H1 (cell line): ENCODE data around the gene EIF2S3B. TPM values are rescaled to one million over a fixed set of nuclear protein-coding genes. Genes with fewer than 3 reads are reported as not detected.

Experiments
- CTCF ChIA-PET: fragments of 300-600 bp; sonication (Branson Sonifier 250); formaldehyde crosslinking; loops from one replicate; lab custom pipeline; 2021; ENCODE audit not compliant: partially characterized antibody; lab: Charles Lee
- POLR2A ChIA-PET: fragments of 300-600 bp; sonication (Branson Sonifier 250); formaldehyde crosslinking; loops from one replicate; lab custom pipeline; 2021; ENCODE audit warnings: inconsistent platforms; ENCODE audit not compliant: partially characterized antibody; lab: Charles Lee
- DNase-seq, 2 experiments: peaks; one replicate each; pipeline versions ENCODE4 v3.0.0 to v3.0.0-alpha.2; 2010 to 2022; ENCODE audit warnings: low spot score in 2 of 2, low read depth in 1 of 2, mixed read lengths in 1 of 2
- FAIRE-seq: peaks from 2 replicates; lab custom pipeline; 2011; peaks lifted over from hg19 to GRCh38; lab: Jason Lieb, UNC
- H2AFZ ChIP-seq: 2 replicates; pipeline ENCODE4 v1.8.1; 2012; ENCODE audit warnings: low read length, inconsistent platforms
- H2AK5ac ChIP-seq: 2 replicates; pipeline ENCODE4 v1.6.1; 2013; ENCODE audit warnings: low read depth, low read length
- H2BK120ac ChIP-seq: replicated peaks from 2 replicates; pipeline ENCODE3; 2013; ENCODE audit warnings: low read depth, low read length, inconsistent platforms
- H2BK12ac ChIP-seq: 2 replicates; pipeline ENCODE4 v1.6.1; 2013; ENCODE audit warnings: low read depth, low read length
- H2BK15ac ChIP-seq: 2 replicates; pipeline ENCODE4 v1.6.1; 2013; ENCODE audit warnings: low read length
- H2BK20ac ChIP-seq: 2 replicates; pipeline ENCODE4 v1.6.1; 2013; ENCODE audit warnings: low read length
- H2BK5ac ChIP-seq: 2 replicates; pipeline ENCODE4 v1.6.1; 2013; ENCODE audit warnings: low read depth, low read length
- H3K14ac ChIP-seq: 2 replicates; pipeline ENCODE4 v1.6.1; 2013; ENCODE audit warnings: inconsistent platforms; ENCODE audit not compliant: insufficient read length
- H3K18ac ChIP-seq: 2 replicates; pipeline ENCODE4 v1.6.1; 2013; ENCODE audit warnings: low read length; ENCODE audit errors: extremely low read depth
- H3K23ac ChIP-seq: 2 replicates; pipeline ENCODE4 v1.6.1; 2013; ENCODE audit warnings: inconsistent platforms; ENCODE audit not compliant: insufficient read length
- H3K23me2 ChIP-seq: 2 replicates; pipeline ENCODE4 v1.6.1; 2013; ENCODE audit warnings: low read depth, low read length
- H3K27ac ChIP-seq: 2 replicates; pipeline ENCODE4 v1.6.1; 2011; ENCODE audit warnings: low read depth, low read length, inconsistent platforms
- H3K27me3 ChIP-seq, 4 experiments: replicated peaks in 1 of 4; 1 replicate in 1 of 4; 2 replicates in 3 of 4; pipeline versions ENCODE4 v1.6.1 to v1.8.1; 2011 to 2013; ENCODE audit warnings: low read length in 3 of 4, mild to moderate bottlenecking in 3 of 4, inconsistent platforms in 2 of 4, mixed read lengths in 2 of 4, moderate library complexity in 1 of 4; ENCODE audit not compliant: control insufficient read depth in 3 of 4, insufficient read depth in 3 of 4; ENCODE audit errors: extremely low read depth in 1 of 4
- H3K36me3 ChIP-seq, 4 experiments: 2 replicates each; pipeline versions ENCODE4 v1.6.1 to v1.8.1; 2011 to 2013; ENCODE audit warnings: mild to moderate bottlenecking in 4 of 4, low read length in 3 of 4, moderate library complexity in 2 of 4, control low read depth in 1 of 4, inconsistent platforms in 1 of 4; ENCODE audit not compliant: insufficient read depth in 4 of 4, control insufficient read depth in 2 of 4
- H3K4ac ChIP-seq: replicated peaks from 2 replicates; pipeline ENCODE3; 2013; ENCODE audit warnings: low read length, low read depth, mixed read lengths, inconsistent platforms; ENCODE audit not compliant: insufficient read length
- H3K4me1 ChIP-seq, 4 experiments: replicated peaks in 1 of 4; 1 replicate in 1 of 4; 2 replicates in 3 of 4; pipeline versions ENCODE4 v1.6.1 to v1.8.1; 2011 to 2013; ENCODE audit warnings: low read length in 3 of 4, inconsistent platforms in 2 of 4, mixed read lengths in 1 of 4; ENCODE audit not compliant: insufficient read depth in 4 of 4, control insufficient read depth in 3 of 4
- H3K4me2 ChIP-seq, 2 experiments: 2 replicates each; pipeline versions ENCODE4 v1.6.1 to v1.8.1; 2011 to 2013; ENCODE audit warnings: low read depth in 2 of 2, low read length in 2 of 2, control low read depth in 1 of 2, inconsistent platforms in 1 of 2, mild to moderate bottlenecking in 1 of 2; ENCODE audit not compliant: insufficient read depth in 1 of 2
- H3K4me3 ChIP-seq, 4 experiments: fragments of 200-600, 300-600 bp in 1 of 4; sonication (generic), shearing (Covaris generic), sonication (Bioruptor Twin) in 1 of 4; 2 replicates each; pipeline versions ENCODE4 v1.5.1 to v1.8.1; 2011 to 2016; ENCODE audit warnings: low read length in 4 of 4, low read depth in 3 of 4, control low read depth in 2 of 4, inconsistent platforms in 2 of 4, mild to moderate bottlenecking in 2 of 4, mixed read lengths in 1 of 4, moderate library complexity in 1 of 4; ENCODE audit not compliant: insufficient read depth in 2 of 4; ENCODE audit errors: extremely low read depth in 1 of 4
- H3K56ac ChIP-seq: replicated peaks from 2 replicates; pipeline ENCODE3; 2013; ENCODE audit warnings: low read depth, mild to moderate bottlenecking, mixed read lengths, low read length, inconsistent platforms; ENCODE audit not compliant: insufficient read length
- H3K79me1 ChIP-seq: 2 replicates; pipeline ENCODE4 v1.6.1; 2013; ENCODE audit warnings: low read depth, low read length, control low read depth
- H3K79me2 ChIP-seq, 2 experiments: 2 replicates each; pipeline versions ENCODE4 v1.6.1 to v1.8.1; 2012 to 2013; ENCODE audit warnings: low read length in 2 of 2, mild to moderate bottlenecking in 2 of 2, inconsistent platforms in 1 of 2; ENCODE audit not compliant: insufficient read depth in 2 of 2, control insufficient read depth in 1 of 2
- H3K9ac ChIP-seq, 4 experiments: replicated peaks in 1 of 4; 1 replicate in 1 of 4; 2 replicates in 3 of 4; pipeline versions ENCODE4 v1.6.1 to v1.8.1; 2011 to 2013; ENCODE audit warnings: low read depth in 3 of 4, low read length in 3 of 4, control low read depth in 2 of 4, mild to moderate bottlenecking in 2 of 4, moderate library complexity in 2 of 4, inconsistent platforms in 1 of 4; ENCODE audit errors: extremely low read depth in 1 of 4
- H3K9me3 ChIP-seq, 2 experiments: 2 replicates each; pipeline versions ENCODE4 v1.6.1 to v1.8.1; 2012 to 2013; ENCODE audit warnings: mild to moderate bottlenecking in 2 of 2, moderate library complexity in 2 of 2, control low read depth in 1 of 2, inconsistent platforms in 1 of 2, low read depth in 1 of 2, low read length in 1 of 2, mixed read lengths in 1 of 2; ENCODE audit not compliant: insufficient read depth in 2 of 2
- H4K20me1 ChIP-seq, 2 experiments: replicated peaks in 1 of 2; 2 replicates each; pipeline versions ENCODE3 to v1.8.1; 2011 to 2013; ENCODE audit warnings: inconsistent platforms in 2 of 2, low read length in 2 of 2, mild to moderate bottlenecking in 1 of 2; ENCODE audit not compliant: insufficient read depth in 2 of 2, control insufficient read depth in 1 of 2
- H4K5ac ChIP-seq: 2 replicates; pipeline ENCODE4 v1.6.1; 2013; ENCODE audit warnings: low read length, low read depth, mixed read lengths, inconsistent platforms; ENCODE audit not compliant: insufficient read length
- H4K8ac ChIP-seq: 2 replicates; pipeline ENCODE4 v1.8.0; 2013; ENCODE audit warnings: mild to moderate bottlenecking, moderate library complexity, low read length, inconsistent platforms; ENCODE audit not compliant: insufficient read depth; ENCODE audit errors: extremely low read depth
- H4K91ac ChIP-seq: replicated peaks from 2 replicates; pipeline ENCODE3; 2013; ENCODE audit warnings: low read length, mixed read lengths, inconsistent platforms; ENCODE audit not compliant: insufficient read length
- CHD2 ChIP-seq: IDR thresholded peaks from 2 replicates; pipeline ENCODE4 v1.6.1; 2012; ENCODE audit warnings: low read length, improper control_type of control experiment
- CREB1 ChIP-seq: IDR thresholded peaks from 2 replicates; pipeline ENCODE4 v1.6.1; 2012; ENCODE audit warnings: inconsistent platforms
- EP300 ChIP-seq, 2 experiments: IDR thresholded peaks; 1 replicate in 1 of 2; 2 replicates in 1 of 2; pipeline ENCODE4 v1.6.1; 2011 to 2012; ENCODE audit warnings: low read depth in 2 of 2, low read length in 2 of 2, mild to moderate bottlenecking in 2 of 2, borderline replicate concordance in 1 of 2, inconsistent platforms in 1 of 2, moderate library complexity in 1 of 2
- EZH2 ChIP-seq: fragments of 200-600 bp; sonication (generic); IDR thresholded peaks from 2 replicates; pipeline ENCODE4 v1.7.1; 2012; ENCODE audit warnings: low read depth, mild to moderate bottlenecking, moderate library complexity, low read length, inconsistent platforms; ENCODE audit not compliant: severe bottlenecking
- GABPA ChIP-seq: IDR thresholded peaks from 2 replicates; pipeline ENCODE4 v1.6.1; 2011; ENCODE audit warnings: mild to moderate bottlenecking, low read length, moderate library complexity, borderline replicate concordance; ENCODE audit not compliant: insufficient read depth
- JUN ChIP-seq: IDR thresholded peaks from 2 replicates; pipeline ENCODE4 v1.6.1; 2011; ENCODE audit warnings: low read depth, mild to moderate bottlenecking, improper control_type of control experiment, low read length
- KDM1A ChIP-seq: fragments of 200-600, 300-600 bp; sonication (generic); IDR thresholded peaks from 2 replicates; pipeline ENCODE4 v1.7.1; 2016; ENCODE audit warnings: mild to moderate bottlenecking, low read length, borderline replicate concordance
- KDM4A ChIP-seq: IDR thresholded peaks from one replicate; pipeline ENCODE4 v1.7.1; 2012; ENCODE audit warnings: low read depth, mild to moderate bottlenecking, moderate library complexity, low read length, inconsistent platforms; ENCODE audit not compliant: severe bottlenecking
- POLR2A ChIP-seq, 2 experiments: IDR thresholded peaks; 1 replicate in 1 of 2; 2 replicates in 1 of 2; pipeline ENCODE4 v1.6.1; 2011; ENCODE audit warnings: low read depth in 2 of 2, low read length in 2 of 2, mild to moderate bottlenecking in 2 of 2; ENCODE audit errors: control extremely low read depth in 1 of 2
- RBBP5 ChIP-seq: IDR thresholded peaks from 2 replicates; pipeline ENCODE4 v1.7.1; 2012; ENCODE audit warnings: low read depth, mild to moderate bottlenecking, inconsistent platforms, low read length, moderate library complexity, borderline replicate concordance
- SP1 ChIP-seq: IDR thresholded peaks from 2 replicates; pipeline ENCODE4 v1.6.1; 2011; ENCODE audit warnings: low read depth, low read length
- SP2 ChIP-seq: IDR thresholded peaks from 2 replicates; pipeline ENCODE4 v1.6.1; 2012; ENCODE audit warnings: mild to moderate bottlenecking, low read length, inconsistent platforms
- SP4 ChIP-seq: IDR thresholded peaks from 2 replicates; pipeline ENCODE4 v1.6.1; 2012; ENCODE audit warnings: low read length, inconsistent platforms
- SRF ChIP-seq: IDR thresholded peaks from 2 replicates; pipeline ENCODE4 v1.6.1; 2011; ENCODE audit warnings: mild to moderate bottlenecking, low read depth, low read length, moderate library complexity
- TEAD4 ChIP-seq: IDR thresholded peaks from 2 replicates; pipeline ENCODE4 v1.6.1; 2012; ENCODE audit warnings: low read depth, low read length, inconsistent platforms, mixed read lengths
- WGBS, 2 experiments: shearing (Covaris generic) in 1 of 2; methylation state at CpG; one replicate each; pipeline versions ENCODE4 v1.1.6 to v1.1.7; 2013 to 2015; ENCODE audit warnings: low lambda C conversion rate in 2 of 2, mixed read lengths in 2 of 2, inconsistent platforms in 1 of 2, low coverage in 1 of 2, missing lambda C conversion rate in 1 of 2; ENCODE audit not compliant: insufficient replicate concordance in 2 of 2, insufficient coverage in 1 of 2, insufficient read length in 1 of 2; ENCODE audit errors: extremely low coverage in 1 of 2, missing lambda C conversion rate in 1 of 2; 5-methylcytosine and 5-hydroxymethylcytosine counted together
- polyA plus RNA-seq, 7 experiments: library from polyadenylated mRNA; depleted of rRNA in 3 of 7; stranded (reverse) in 5 of 7; unstranded in 2 of 7; fragments of >200 nt in 5 of 7; fragments of 200-250 nt in 2 of 7; gene quantifications; 1 replicate in 5 of 7; 2 replicates in 1 of 7; 4 replicates in 1 of 7; pipeline versions ENCODE4 v1.2.1 to v1.2.3, GENCODE V29; 2011 to 2013; ENCODE audit warnings: missing spikeins in 2 of 7, mixed read lengths in 2 of 7
- total RNA-seq: library from RNA; stranded (reverse); fragmentation: NEBNext Ultra II Directional; extraction: Animal tissue kit (Norgen Biotek cat#: 25700); gene quantifications from 2 replicates; pipeline ENCODE4 v1.2.1, GENCODE V29; 2021

EIF2S3B gene
- total and polyA plus RNA-seq, 2 of the 8 experiments (the other 6 are each of a cell fraction or from before 2014, with no cell fraction given), result 3.1 to 6.7 TPM

DNA sequence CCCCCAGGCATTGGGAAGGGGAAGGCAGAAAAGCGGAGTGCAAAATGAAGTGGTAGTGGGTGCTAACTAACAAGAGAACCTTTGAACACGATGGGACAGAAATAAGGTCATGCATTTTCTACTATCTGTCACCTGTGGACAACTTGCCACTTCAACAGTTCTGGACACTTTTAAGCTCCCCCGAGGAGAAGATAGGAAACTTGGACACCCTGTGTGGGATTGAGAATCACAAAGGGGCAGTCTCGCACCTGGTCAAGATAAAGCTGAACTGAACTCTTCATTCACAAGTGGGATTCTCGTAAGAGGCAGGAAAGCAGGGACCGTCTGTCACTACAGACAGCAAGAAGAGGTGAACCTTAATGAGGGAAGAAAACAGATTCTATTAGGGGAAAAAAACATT lies 51.6 kb downstream of the EIF2S3B start:
- Histone ChIP-seq H3K23ac (no peak overlapping the region), H3K27ac (no peak overlapping the region), H4K8ac (no peak overlapping the region), H3K23me2 (no peaks in the 10 kb centered on the region), H3K4me1 (peaks cover 0 to 5% (median 2%) of the 10 kb centered on the region in 4 experiments; a peak in 2 of 7 replicates), H2AK5ac (no peak overlapping the region), H3K27me3 (no peaks in the 10 kb centered on the region), H4K5ac (no peak overlapping the region), H4K20me1 (no peaks in the 10 kb centered on the region), H4K91ac (no peak overlapping the region), H3K56ac (no peak overlapping the region), H3K4ac (no peak overlapping the region), H3K9me3 (no peaks in the 10 kb centered on the region), H2BK12ac (no peak overlapping the region), H2BK15ac (no peak overlapping the region), H2AFZ (peak overlapping the region; percentile 82), H3K9ac (no peak overlapping the region), H2BK20ac (no peak overlapping the region), H3K4me2 (no peak overlapping the region), H2BK5ac (no peak overlapping the region), H3K14ac (no peak overlapping the region), H3K79me1 (no peaks in the 10 kb centered on the region), H2BK120ac (no peak overlapping the region), H3K4me3 (no peak overlapping the region), H3K18ac (no peak overlapping the region), H3K79me2 (no peaks in the 10 kb centered on the region), H3K36me3 (no peaks in the 10 kb centered on the region)
- DNase-seq (no peak), FAIRE-seq (peak; percentile 7)
- WGBS, 2 experiments, result 87% methylated on average over 6 of the region's 6 CpGs; no CpG with 5 or more reads in 1 of the 2 experiments
- ChIA-PET CTCF (interaction anchor here (2.0 to 3.5 kb wide), 2 partner anchors 226 to 322 kb away, joined by 7 to 19 read pairs; no protein-coding TSS in a partner anchor), POLR2A (no interaction called here)
- TF ChIP-seq KDM4A, result no peak
- TF ChIP-seq CREB1, result no peak
- TF ChIP-seq JUN, result no peak
- no peak for TF ChIP-seq EP300 (IDR thresholded peaks at IDR 0.05; ENCODE audit: borderline replicate concordance in 1 of 2, low read depth in 2 of 2, low read length in 2 of 2)
- TF ChIP-seq KDM1A, result no peak
- TF ChIP-seq SP1, result no peak
- no peak for TF ChIP-seq SRF
- no peak for TF ChIP-seq EZH2
- no peak for TF ChIP-seq GABPA
- no peak for TF ChIP-seq CHD2
- no peak for TF ChIP-seq RBBP5
- no peak for TF ChIP-seq TEAD4
- TF ChIP-seq POLR2A (IDR thresholded peaks at IDR 0.05; ENCODE audit: control extremely low read depth in 1 of 2, low read depth in 2 of 2, low read length in 2 of 2), result no peak
- TF ChIP-seq SP4, result no peak
- no peak for TF ChIP-seq SP2
